OCI-LY7 (cell line): ENCODE results near the gene HJV. TPM values are rescaled to one million over a fixed set of nuclear protein-coding genes. Genes with fewer than 3 reads are reported as not detected.

Experiments
- BruUV-seq: library from RNA; stranded (reverse); fragments of 400-500 nt; replicated peaks from 2 replicates; lab custom pipeline; 2021; lab: Mats Ljungman, UMichigan
- CTCF ChIA-PET: fragments of 300-600 bp; sonication (Branson Sonifier 250); formaldehyde crosslinking; loops from one replicate; lab custom pipeline; 2022; ENCODE audit warnings: antibody characterized with exemption; ENCODE audit not compliant: unreplicated experiment; lab: Charles Lee
- POLR2A ChIA-PET: fragments of 300-600 bp; sonication (Branson Sonifier 250); formaldehyde crosslinking; loops from one replicate; lab custom pipeline; 2022; ENCODE audit warnings: antibody characterized with exemption; lab: Charles Lee
- DNase-seq: peaks from one replicate; pipeline ENCODE4 v3.0.0-alpha.2; 2015; ENCODE audit warnings: low spot score
- H2AFZ ChIP-seq: fragments of 200-600 bp; sonication (generic), shearing (Covaris generic); 2 replicates; pipeline ENCODE4 v1.6.1; 2014; ENCODE audit warnings: mild to moderate bottlenecking, antibody characterized with exemption, low read length, moderate library complexity
- H3K27ac ChIP-seq: fragments of 200-600 bp; sonication (generic); 2 replicates; pipeline ENCODE4 v1.5.1; 2014; ENCODE audit warnings: mixed run types, low read depth, mild to moderate bottlenecking, moderate library complexity, low read length, inconsistent platforms; ENCODE audit not compliant: poor library complexity, severe bottlenecking
- H3K36me3 ChIP-seq: fragments of 200-600 bp; sonication (generic); 2 replicates; pipeline ENCODE4 v1.6.1; 2014; ENCODE audit warnings: mild to moderate bottlenecking, antibody characterized with exemption, low read length, moderate library complexity, mixed read lengths; ENCODE audit not compliant: insufficient read depth
- H3K4me1 ChIP-seq: fragments of 200-600 bp; sonication (generic); 2 replicates; pipeline ENCODE4 v1.5.1; 2014; ENCODE audit warnings: mild to moderate bottlenecking, low read length; ENCODE audit not compliant: insufficient read depth, poor library complexity, severe bottlenecking
- H3K4me2 ChIP-seq: fragments of 200-600 bp; sonication (generic); 2 replicates; pipeline ENCODE4 v1.6.1; 2014; ENCODE audit warnings: mild to moderate bottlenecking, low read length
- H3K4me3 ChIP-seq: fragments of 200-600 bp; sonication (generic); 2 replicates; pipeline ENCODE4 v1.5.1; 2014; ENCODE audit warnings: mild to moderate bottlenecking, low read depth, low read length; ENCODE audit not compliant: poor library complexity, severe bottlenecking
- H3K79me2 ChIP-seq: fragments of 200-600 bp; sonication (generic); 2 replicates; pipeline ENCODE4 v1.6.1; 2016; ENCODE audit warnings: low read depth, mild to moderate bottlenecking, low read length, moderate library complexity, mixed read lengths; ENCODE audit not compliant: insufficient read depth
- H3K9me2 ChIP-seq: fragments of 200-600 bp; sonication (generic); 2 replicates; pipeline ENCODE4 v1.6.1; 2016; ENCODE audit warnings: mild to moderate bottlenecking, low read length, mixed read lengths; ENCODE audit not compliant: insufficient read depth
- H3K9me3 ChIP-seq: fragments of 200-600 bp; sonication (generic); 2 replicates; pipeline ENCODE4 v1.6.1; 2014; ENCODE audit warnings: mild to moderate bottlenecking, mixed run types, low read length, mixed read lengths
- H4K20me1 ChIP-seq: fragments of 200-600 bp; sonication (generic); 2 replicates; pipeline ENCODE4 v1.6.1; 2014; ENCODE audit warnings: mild to moderate bottlenecking, antibody characterized with exemption, low read length, moderate library complexity, mixed read lengths; ENCODE audit not compliant: insufficient read depth
- CTCF ChIP-seq: fragments of 200-600 bp; sonication (generic); conservative IDR thresholded peaks from 2 replicates; pipeline ENCODE4 v1.5.1; 2014; ENCODE audit warnings: mild to moderate bottlenecking, antibody characterized with exemption, low read length, moderate library complexity, mixed read lengths
- EZH2phosphoT487 ChIP-seq: fragments of 200-600 bp; sonication (generic); IDR thresholded peaks from 2 replicates; pipeline ENCODE4 v1.6.1; 2018; ENCODE audit warnings: low read depth, borderline replicate concordance, mild to moderate bottlenecking, mixed run types, antibody characterized with exemption, low read length, moderate library complexity, mixed read lengths
- intact Hi-C: fragments of 100-400 bp; cut with micrococcal nuclease; formaldehyde crosslinking; loops from one replicate; pipeline ENCODE4 v1.10.0; 2022; ENCODE audit not compliant: unreplicated experiment
- total RNA-seq, 2 experiments: library from RNA; depleted of rRNA in 1 of 2; stranded (reverse); fragments of >200 nt in 1 of 2; shearing (Covaris generic) in 1 of 2; gene quantifications; 2 replicates each; pipeline ENCODE4 v1.2.3, GENCODE V29; 2014 to 2022

Gene HJV
- total RNA-seq, 2 experiments from 2014 or later = not detected

- POLR2A ChIA-PET = interaction anchor here (0.6 to 5.9 kb wide), 11 partner anchors 11 to 192 kb away, joined by 3 to 82 read pairs (median 5); partner anchors contain the start of genes LIX1L, NUDT17 and RBM8A
- BruUV-seq = no TSS peak
- peak; percentile 44 for DNase-seq
These were observed 14.9 kb upstream of the HJV start for GRCh38 chr1:146036241-146036964.

GRCh38 chr1:146035048-146035423 is 13.5 kb upstream of the HJV start:
- CTCF ChIA-PET = no interaction called here
- Histone ChIP-seq H3K27ac (peak overlapping the region; percentile 41), H3K36me3 (no peaks in the 10 kb centered on the region), H3K4me2 (peak overlapping the region; percentile 84), H2AFZ (peak overlapping the region; percentile 95), H3K4me1 (peaks cover 38% of the 10 kb centered on the region), H3K4me3 (peak overlapping the region; percentile 58), H3K9me2 (no peaks in the 10 kb centered on the region), H3K9me3 (no peaks in the 10 kb centered on the region), H4K20me1 (no peaks in the 10 kb centered on the region), H3K79me2 (no peaks in the 10 kb centered on the region)
- no TSS peak for BruUV-seq
- intact Hi-C loops = no loop called here
- POLR2A ChIA-PET = interaction anchor here (0.8 to 5.9 kb wide), 5 partner anchors 13 to 190 kb away, joined by 3 to 82 read pairs (median 4); no protein-coding TSS in a partner anchor
- peak; percentile 46 for DNase-seq
- TF ChIP-seq CTCF (no peak), EZH2phosphoT487 (no peak)

More at GRCh38 chr1:146036241-146036964, 14.9 kb upstream of the HJV start:
- Histone ChIP-seq H3K79me2 (no peaks in the 10 kb centered on the region), H3K4me3 (peak overlapping the region; percentile 76), H3K4me1 (peaks cover 38% of the 10 kb centered on the region), H2AFZ (peak overlapping the region; percentile 51; the same call in 1 of the 2 replicates), H3K9me2 (no peaks in the 10 kb centered on the region), H3K36me3 (no peaks in the 10 kb centered on the region), H4K20me1 (no peaks in the 10 kb centered on the region), H3K27ac (peak overlapping the region; percentile 93), H3K4me2 (peak overlapping the region; percentile 98), H3K9me3 (no peaks in the 10 kb centered on the region)
- TF ChIP-seq CTCF (no peak), EZH2phosphoT487 (no peak)
- intact Hi-C loops = loop anchor here (2.0 kb wide), 2 partner anchors 40 to 58 kb away; partner anchors contain the start of gene TXNIP
- CTCF ChIA-PET = no interaction called here
